ENCODE measurements around the gene PI16.
"Not testable (repeated sequence)": the region's sequence is repeated elsewhere in the genome, so short reads cannot be mapped to it uniquely, and the experiment has no call there.

PI16 gene

DNA sequence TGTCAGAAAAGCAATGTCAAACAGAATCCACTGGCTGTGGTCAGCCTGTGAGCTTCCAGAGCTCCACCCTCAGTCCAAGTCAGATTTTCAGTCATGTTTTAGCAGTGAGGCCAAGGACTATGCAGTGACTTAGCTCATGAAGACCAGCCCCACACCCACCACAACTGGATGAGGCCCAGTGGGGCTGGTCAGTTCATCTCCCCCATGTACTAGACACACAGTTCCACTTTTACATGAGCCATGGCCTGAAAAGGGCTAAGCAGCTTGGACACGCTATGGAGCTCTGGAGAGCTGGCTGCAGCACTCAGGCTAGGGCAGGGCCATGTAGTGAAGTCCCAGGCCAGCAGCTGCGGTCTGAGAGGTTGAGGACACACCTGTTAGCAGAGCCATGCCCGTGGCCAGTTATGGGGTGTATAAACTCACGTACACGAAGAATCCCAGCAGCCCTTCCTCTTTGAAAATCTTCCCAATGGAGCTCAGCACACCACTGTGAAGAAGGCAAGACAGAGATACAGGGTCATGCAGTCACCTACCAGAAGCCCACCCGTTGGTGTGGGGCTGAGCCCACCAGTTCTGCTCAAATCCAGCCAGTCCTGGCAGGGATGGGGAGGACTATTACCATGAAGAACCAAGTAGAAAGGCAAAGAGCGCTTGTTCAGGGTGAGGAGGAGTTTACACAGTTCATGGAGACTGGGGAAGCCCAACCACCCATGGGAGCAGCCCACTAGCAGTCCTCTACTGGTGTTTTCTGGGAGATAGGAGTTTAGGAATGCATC, 20.9 kb downstream of the PI16 start:
- DNase-seq (ENCODE audit: low read depth in 2 of 2), result no peak

DNA sequence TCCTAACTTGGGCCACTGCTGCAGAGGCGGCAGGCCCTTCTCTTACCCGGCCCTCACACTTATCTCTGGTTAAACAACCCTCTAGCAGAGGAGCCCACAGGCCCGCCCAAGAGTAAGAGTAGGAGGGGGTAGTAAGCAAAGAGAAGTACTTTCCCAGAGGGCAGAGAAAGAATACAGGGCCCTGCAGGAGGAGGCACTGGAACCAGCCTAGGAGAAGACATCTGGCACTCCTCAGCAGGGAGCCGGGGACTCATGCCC, 21.4 kb downstream of the PI16 start:
- DNase-seq (ENCODE audit: low read depth in 2 of 2), result no peak

DNA sequence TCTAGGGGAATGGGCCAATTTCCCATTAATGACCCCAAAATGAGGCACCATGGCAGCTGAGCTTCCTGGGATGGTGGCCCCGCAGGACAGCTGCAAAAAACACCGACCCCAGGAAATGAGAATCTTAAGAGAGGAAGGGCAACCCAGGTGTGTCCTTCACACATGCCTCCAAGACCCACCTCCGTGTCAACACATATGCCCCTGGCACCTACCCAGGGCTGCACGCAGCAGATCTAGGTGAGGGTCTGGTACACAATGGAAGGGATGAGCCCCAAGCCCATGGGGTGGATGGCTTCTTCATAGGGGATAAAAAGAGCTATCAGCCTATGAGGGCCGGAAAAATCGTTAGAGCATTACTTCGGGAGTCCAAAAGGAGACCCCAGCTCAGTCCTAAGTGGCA, 22.0 kb downstream of the PI16 start:
- no peak for DNase-seq (ENCODE audit: low read depth in 2 of 2)

DNA sequence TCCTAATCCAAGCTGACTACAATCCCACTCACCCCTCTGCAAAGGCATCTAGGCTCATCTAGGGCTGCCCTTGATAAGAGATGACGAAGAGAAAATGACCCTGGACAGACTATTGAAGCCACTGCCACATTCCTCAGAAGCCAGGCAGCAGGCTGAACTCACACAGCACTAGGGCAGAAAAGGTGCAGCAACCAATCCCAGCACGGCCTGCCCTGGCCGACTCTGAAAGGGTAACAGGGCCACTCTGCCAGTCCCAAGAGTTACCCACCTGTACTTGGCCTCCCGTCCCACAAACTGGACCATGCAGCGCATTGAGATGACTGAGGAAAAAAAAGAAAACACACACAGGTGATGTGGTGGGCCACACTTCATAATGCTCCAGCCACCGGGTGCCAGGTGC, 22.4 kb downstream of the PI16 start:
- no peak for DNase-seq (ENCODE audit: low read depth in 2 of 2)

DNA sequence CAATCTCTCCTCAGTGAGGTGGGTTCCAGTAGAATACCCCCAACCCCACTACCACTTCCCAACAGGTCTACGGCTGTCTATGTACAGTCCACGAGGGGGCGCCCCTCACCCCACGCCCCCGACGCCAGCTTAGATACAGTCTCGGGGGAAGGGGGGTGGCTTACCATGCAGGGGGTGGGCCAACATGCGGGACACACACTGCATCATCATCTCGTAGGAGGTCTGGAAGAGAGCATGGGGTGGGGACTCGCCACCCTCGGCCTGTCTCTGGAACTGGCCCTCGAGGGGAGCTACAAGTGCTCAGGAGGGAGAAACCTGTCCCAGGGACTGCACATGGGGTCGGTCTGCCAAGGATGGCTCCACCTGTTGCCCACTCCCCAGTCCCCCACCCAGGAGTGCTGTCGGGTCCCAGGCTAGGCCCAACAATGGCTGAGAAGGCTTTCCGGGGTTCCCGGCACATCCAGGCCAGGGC, 23.0 kb downstream of the PI16 start:
- DNase-seq (ENCODE audit: low read depth in 2 of 2), result no peak

DNA sequence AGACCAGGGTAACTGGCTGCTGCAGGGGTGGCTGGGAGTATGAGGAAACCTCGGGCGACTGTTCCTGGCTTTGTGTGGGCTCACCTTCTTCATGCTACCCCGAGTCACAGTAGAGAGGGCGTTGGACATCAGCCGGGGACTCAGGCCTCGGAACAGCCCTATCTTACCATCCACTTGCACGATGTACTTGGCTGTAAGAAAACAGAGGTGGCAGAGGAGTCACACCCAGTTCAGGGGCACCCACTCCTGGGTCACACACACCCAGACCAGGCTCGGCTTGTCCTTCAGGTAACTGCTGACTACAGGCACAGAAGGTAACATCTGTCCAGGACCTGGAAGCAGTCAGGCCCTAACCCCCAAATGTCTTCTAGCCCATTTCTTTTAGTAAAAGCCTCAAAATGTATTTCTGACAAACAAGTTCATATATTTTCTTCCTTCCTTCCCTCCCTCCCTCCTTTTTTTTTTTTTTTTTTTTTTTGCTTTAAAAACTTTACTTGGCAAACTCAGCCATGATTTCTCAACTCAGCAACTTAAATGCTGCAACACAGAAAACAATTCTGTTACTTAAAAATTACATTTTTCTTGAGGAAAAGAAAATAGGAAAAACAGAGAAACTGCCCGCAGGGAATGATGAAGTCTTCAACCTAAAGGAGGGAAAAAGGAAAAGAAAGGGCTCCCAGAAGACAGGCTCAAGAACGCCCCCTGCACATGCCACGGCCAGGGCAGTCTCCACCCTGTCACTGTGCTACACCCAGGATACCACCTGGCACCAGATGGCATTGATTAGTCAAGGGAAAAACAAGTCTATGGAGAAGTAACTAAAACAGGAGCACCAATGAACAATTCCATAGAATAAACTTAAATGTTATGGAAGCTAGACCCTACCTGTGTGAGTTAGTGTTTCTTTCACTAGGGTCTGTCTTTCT, 24.1 kb downstream of the PI16 start:
- DNase-seq (ENCODE audit: low read depth in 2 of 2), result no peak

DNA sequence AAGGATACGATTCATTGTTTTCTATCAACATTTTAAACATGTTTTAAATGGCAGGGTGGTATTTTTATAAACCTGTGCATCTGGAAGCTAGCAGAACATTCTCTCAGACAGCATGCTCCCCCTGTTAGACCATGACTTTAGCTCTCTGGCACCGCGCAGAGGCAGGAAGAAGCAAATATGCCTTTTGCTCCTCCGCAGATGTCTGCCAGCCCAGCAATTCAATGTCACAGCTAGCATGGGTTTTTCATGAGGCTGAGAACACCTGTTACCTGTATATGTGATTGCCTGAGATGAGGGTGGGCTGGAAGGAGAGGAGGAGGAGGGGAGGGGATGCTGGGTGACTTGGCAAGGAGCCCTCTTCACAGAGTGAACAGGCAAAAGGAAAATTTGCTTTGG, 24.8 kb downstream of the PI16 start:
- DNase-seq (ENCODE audit: low read depth in 2 of 2), result no peak

DNA sequence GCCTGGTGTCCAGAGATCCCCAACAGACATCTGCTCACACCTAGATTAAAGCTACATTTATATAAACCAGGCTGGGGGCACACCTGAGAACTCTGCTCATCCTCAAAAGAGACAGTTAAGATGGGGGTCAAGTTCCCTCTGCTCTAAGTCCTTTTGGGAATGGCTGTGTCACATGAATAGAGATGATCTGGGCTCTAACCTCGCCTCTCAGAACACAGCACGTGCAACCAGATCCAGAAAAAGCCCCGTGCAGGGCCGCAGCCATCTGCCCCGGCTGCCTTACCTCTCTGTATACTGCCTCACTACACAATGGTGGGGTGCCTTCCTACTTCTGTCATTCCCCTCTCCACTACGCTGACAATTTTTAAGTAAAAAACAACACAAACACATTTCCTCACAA, 25.6 kb downstream of the PI16 start:
- DNase-seq (ENCODE audit: low read depth in 2 of 2), result no peak

DNA sequence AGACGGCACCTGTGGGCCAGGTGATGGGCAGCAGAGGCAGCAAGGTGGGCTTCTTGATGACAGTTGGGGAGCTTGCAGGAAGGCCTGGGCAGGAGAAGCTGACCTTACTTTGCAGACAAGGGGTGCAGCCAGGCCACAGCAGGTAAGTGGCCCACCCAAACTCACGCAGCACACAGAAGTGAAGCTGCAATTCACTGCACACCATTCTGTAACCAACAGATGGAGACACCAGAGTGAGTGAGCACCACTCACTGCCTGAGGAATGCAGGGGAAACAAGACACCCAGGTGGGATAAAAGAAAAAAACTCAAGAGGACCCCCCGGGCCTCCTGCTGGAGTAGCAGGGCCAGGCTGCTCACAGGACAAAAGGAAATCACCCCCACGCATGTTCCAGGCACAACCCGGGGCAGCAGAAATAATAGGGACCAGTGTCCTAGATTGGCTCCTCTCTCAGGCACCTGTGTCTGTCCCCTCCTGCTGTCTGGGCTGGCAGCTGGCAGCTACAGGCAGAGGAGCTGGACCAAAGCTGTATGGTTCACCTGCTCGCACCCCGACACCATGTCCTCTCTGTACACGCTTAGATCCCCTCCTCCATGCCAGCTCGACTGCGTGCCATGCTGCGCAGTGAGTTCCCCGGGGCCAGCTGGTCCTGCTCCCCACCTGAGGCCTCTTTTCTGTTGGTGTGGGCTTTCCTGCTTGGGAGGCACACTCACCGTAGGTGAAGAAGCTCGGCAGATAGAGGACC, 26.5 kb downstream of the PI16 start:
- no peak for DNase-seq (ENCODE audit: low read depth in 2 of 2)

DNA sequence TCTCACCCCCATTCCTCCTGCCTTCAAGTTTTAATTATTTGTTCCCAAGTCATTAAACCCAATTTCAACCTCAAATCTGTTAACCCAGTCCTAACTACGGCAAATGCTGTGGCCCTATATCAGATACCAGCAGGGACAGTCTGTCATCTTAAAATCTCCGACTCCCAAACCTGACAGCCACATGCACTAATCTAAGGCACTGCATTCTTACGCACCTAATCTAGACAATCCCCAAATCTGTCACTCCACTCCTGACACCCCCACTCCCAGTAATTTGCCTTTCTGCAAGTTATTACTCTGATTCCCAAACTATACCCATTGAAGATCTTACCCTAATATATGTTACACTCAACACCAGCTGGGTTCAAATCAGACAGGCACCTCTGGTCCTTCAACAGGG, 29.0 kb downstream of the PI16 start:
- no peak for DNase-seq (ENCODE audit: low read depth in 2 of 2)

DNA sequence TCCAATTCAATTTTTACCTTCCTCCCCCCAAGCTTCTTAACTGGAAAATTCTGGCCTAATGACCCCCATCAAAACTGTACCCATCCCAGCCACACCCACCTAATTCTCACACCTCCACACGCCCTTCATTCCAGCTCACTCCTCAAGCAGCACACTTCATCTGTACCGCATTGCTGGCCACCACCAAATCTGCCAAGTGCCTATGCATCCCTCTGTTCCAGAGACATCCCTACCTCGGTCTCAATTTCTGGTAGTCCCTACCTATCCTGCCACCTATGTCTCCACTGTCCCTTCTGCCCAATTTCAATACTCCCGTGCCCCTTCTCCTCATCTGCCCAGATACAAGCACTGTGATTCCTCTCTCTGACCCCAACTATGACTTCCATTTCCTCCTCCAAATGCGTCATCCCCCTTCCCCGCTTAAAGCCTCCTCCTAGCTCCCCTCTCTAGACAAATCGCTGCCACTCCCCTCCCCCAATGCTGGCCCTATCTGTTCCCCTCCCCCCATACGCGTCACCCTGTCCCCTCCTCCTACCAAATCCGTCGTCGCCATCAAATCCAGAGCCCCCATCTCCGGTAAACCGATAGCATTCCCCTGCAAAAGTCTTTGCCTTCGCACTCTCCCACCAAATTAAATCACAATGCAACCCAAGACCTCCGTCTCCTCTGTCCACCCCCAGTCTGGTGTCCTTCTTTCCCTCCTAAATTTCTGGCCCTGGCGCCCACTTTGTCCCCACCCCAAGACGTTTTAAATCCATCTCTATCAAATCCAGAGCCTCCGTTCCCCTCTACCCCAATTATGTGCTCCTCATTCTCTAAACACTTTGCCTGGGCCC, 30.3 kb downstream of the PI16 start:
- no peak for DNase-seq (ENCODE audit: low read depth in 2 of 2)

DNA sequence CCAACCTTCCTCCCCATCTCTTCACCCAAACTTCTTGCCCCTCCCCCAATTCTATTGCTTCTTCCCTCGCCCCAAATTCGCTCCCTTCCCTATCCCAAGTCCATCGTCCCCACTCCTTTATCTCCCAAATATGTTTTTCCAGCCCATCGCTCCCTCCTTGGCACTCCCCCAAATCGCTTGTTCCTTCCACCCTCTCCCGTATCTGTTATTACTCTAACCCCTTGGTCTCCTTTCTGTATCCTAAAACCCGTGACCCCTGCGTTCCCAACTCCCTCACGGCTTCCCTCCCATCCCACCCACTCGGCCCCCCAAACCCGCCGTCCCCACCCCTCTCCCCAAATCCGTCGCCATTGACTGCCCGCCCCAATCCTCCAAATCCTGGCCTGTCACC, 30.9 kb downstream of the PI16 start:
- DNase-seq (ENCODE audit: low read depth in 2 of 2), result no peak

DNA sequence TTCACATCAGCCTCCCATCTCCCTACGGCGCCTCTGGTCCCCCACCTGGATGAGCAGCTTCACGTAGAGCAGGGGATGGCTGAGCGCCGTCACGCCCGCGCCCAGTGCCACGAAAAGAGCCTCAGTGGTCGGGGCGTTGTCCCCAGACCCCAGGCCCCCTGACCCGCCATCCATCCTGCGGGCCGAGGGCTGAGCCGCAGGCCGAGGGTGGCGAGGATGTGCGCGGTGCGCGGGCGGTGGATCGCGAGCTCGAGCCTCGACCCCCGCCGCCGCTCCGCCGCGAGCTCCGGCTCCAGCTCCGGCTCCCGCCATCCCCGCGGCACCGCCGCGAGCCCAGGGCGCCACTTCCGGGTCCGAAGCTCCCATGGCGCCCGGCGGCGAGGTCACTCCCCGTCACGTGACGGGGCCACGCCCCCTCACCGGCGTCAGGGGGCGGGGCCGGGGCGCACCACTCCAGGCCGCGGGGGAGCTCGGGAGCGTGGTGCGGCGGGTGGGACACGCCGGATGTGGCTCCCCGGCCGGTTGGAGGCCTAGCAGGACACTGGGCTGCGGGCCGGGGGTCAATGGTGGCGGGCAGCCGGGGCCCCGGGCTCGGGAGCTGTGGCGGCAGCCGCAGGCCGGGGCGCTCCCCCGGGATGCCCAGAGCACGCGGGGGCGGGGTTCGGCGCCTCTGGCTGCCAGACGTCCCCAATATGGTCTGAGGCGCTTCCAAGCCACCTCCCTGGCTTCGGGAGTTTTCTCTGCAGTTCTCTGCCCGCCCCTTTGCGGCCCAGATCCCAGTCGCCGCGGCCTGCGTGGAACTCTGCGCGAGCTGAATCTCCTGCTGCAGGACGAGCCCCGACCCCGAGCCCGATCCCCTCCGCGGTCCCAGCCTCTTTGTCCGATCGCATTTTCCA, 31.5 kb downstream of the PI16 start, which contains the start of gene MTCH1:
TSS of gene MTCH1 (minus strand) at position 389 of the 896 bp plus-strand sequence. CDS start at position 366, 23 bp downstream.
- peak; percentile 65 to 84 for DNase-seq (ENCODE audit: low read depth in 2 of 2)

DNA sequence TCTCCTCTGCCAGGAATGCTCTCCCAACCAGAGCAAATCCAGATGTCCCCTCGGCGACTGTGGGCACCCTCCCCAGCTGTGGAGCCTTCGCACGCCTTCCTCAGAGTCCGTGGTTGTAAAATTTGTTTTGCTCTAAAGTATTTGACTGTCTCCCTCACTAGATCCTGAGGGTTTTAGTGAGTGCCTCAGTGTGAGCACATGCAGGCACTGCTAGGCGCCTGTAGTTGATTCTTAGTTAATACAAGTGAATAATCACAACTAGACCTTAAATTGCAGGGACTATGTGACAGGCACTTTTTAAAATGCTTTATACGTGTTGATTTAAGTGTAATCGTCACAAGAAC, 32.1 kb downstream of the PI16 start:
- no peak for DNase-seq (ENCODE audit: low read depth in 2 of 2)

DNA sequence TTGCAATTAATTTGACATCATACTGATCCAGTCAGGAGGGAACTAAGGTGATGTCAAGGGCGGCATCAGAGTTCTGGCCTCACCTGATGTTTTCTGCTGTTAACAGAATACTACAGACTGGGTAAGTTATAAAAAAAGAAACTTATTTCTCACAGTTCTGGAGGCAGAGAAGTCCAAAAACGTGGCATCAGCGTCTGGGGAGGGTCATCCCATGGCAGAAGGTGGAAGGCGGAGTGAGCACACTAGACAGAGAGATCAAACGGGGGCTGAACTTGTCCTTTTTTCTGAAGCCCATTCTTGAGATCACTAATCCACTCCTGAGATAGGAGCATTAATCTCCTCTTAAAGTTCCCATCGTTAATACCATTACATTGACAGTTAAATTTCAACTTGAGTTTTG, 34.7 kb downstream of the PI16 start:
- no peak for DNase-seq (ENCODE audit: low read depth in 2 of 2)

DNA sequence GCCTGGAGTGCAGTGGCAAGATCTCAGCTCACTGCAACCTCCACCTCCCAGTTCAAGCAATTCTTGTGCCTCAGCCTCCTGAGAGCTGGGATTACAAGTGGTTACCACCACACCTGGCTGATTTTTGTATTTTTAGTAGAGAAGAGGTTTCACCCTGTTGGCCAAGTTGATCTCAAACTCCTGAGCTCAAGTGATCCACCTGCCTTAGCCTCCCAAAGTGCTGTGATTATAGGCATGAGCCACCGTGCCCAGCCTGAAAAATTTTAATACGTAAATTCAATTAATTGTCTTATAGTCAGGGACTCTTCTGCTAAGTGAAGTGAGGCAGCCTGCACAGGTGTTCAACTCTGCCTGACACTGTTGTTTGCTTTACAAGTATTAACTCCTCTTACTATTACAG, 35.9 kb downstream of the PI16 start:
- DNase-seq (ENCODE audit: low read depth in 2 of 2), result not testable (repeated sequence)

DNA sequence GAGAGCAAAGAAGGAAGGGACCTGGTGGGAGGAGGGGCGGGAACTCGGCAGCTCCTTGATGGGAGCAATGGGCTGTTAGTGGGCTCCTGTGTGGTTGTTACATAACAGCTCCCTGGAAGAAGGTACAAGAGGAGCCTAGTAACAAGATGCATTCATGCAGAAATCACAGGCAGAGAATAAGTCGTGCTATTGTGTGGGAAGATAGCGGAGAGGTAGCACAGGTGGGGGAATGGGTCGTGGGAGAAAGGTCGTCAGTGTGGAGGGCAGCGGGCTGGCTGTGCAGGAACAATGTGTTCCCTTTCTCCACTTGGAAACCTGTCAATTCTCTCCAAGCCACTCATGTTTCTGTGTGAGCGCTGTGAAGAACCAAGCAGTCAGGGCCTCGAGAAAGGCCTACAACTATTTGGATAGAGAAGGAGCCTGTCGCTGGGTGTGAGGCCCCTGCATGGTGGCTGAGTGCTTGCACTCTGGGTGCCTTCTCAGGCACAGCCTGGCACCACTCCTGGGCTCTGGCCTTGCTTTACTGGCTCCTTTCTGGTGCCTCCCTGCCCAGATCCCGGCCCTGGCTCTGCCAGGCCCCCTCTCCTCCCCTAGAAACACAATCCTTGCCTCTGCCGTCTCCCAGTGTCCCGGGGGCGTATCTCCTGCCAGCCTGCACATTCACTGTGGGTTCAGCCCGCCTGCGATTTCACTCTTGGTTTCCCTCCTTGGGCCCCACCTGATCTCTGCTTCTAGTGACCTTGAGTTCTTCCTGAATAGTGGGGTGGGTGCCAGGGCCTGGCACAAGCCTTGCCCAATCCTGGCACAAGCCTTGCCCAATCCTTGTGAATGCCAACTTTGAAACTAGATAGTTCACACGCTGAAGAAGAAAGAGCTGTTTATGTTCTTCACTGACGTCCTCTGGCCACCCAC, 43.5 kb downstream of the PI16 start:
- no peak for DNase-seq (ENCODE audit: low read depth in 2 of 2)

DNA sequence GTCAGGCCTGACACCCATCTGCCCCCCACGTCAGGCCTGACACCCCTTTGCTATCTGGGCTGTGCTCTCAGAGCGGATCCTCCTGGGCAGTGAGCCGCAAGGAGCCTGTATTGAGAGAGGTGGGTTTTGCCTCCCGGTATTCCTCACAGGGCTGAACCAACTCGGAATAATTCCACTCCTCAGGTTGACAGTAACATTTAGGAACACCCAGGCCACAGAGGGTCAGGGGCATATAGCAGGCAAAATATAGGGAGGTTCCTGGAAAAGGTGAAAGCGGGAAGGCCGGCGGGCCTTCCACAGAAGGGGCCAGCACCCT, 44.1 kb downstream of the PI16 start:
- no peak for DNase-seq (ENCODE audit: low read depth in 2 of 2)

DNA sequence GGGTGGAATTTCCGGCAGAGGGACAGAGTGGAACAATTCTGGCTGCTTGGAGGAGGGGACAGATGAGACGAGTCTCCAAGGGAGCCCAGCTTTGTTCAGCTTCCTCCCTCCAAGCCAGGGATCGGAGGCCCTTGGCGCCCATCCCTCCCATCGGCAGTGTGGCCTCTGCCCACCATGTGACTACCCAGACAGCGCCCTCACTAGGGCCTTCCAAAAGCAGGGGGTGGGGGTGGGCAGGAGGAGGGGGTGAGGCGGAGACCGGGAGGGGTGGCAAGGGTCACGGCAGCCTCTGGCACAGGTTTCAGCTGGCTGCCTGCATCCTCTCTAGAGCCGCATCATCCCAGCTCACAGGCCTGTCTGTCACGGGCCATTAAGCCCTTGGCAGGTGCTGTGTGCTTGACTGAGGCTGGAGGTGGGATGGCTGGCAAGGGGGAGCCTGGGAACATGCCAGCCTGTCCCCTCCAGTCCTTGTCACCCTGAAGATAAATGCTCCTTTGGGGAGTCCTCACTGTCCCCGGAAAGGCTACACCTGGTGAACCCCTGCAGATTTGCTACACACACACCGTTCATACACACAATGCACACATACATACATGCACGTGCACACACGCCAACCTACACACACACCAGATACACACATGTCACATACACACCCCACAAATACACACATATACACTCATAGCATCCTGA, 44.7 kb downstream of the PI16 start:
- no peak for DNase-seq (ENCODE audit: low read depth in 2 of 2)
